ENCODE results near the gene NRXN3. TPM values are rescaled to one million over a fixed set of nuclear protein-coding genes. Genes with fewer than 3 reads are reported as not detected.

NRXN3 gene
- total and polyA plus RNA-seq, 2 of the 13 experiments (the other 11 are each of a cell fraction or from before 2014, with no cell fraction given), result 0.03 TPM; not detected in 1

DNA sequence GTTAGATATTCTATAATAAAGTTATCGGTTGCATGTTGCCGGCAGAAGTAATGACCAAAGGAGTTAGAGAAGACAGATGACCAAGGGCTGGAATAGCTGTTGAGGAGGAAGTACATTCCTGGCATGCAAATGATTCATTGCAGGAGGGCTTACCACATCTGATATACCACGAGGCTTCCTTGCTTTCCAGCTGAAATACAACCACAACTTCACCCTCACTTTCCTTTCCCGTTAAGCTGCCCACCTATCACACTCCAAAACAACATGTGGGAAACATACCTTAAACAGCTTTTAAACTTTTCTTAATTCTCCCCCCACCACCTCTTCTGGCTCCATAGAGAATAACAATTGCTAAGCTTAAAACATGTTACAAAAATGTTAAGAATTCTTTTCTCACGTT is 594.1 kb downstream of the NRXN3 start:
- ChIA-PET CTCF (ENCODE audit: low intra/inter-chr PET ratio, low total read pairs) (no interaction called here), POLR2A (no interaction called here)
- TF ChIP-seq ISL2 (CRISPR knock-in tag; IDR thresholded peaks at IDR 0.05) (no peak), ZNF546 (CRISPR knock-in tag; conservative IDR thresholded peaks at IDR 0.05) (no peak), MTA1 (CRISPR knock-in tag; IDR thresholded peaks at IDR 0.05; ENCODE audit: borderline replicate concordance) (no peak), ZNF317 (CRISPR knock-in tag; IDR thresholded peaks at IDR 0.05) (no peak), CHD4 (IDR thresholded peaks at IDR 0.05; ENCODE audit: borderline replicate concordance, low read length) (no peak), ZNF350 (CRISPR knock-in tag; IDR thresholded peaks at IDR 0.05; ENCODE audit: borderline replicate concordance, low read depth) (no peak), ZNF230 (CRISPR knock-in tag; IDR thresholded peaks at IDR 0.05) (no peak), SOX6 (IDR thresholded peaks at IDR 0.05) (no peak), SOX6 (CRISPR knock-in tag; IDR thresholded peaks at IDR 0.05) (no peak), ZNF724P (CRISPR knock-in tag; IDR thresholded peaks at IDR 0.05; ENCODE audit: borderline replicate concordance) (no peak), ATM (IDR thresholded peaks at IDR 0.05; ENCODE audit: borderline replicate concordance) (no peak)
- WGBS (ENCODE audit: low lambda C conversion rate), result 38% methylated on average over 5 of the region's 5 CpGs
- ATAC-seq (no peak), DNase-seq (ENCODE audit: low spot score) (no peak), FAIRE-seq (no peak)
- Histone ChIP-seq H3K27me3 (ENCODE audit: control insufficient read depth in 1 of 2, insufficient read depth in 2 of 2, low read length in 2 of 2) (no peaks in the 10 kb centered on the region), H4K20me1 (ENCODE audit: insufficient read depth, low read length) (no peaks in the 10 kb centered on the region), H3K4me1 (ENCODE audit: insufficient read depth, low read length) (no peaks in the 10 kb centered on the region), H2AFZ (ENCODE audit: low read length) (no peak overlapping the region), H3K4me2 (ENCODE audit: low read depth, low read length) (no peak overlapping the region), H3K79me2 (ENCODE audit: insufficient read depth, low read length) (no peaks in the 10 kb centered on the region), H3K4me3 (replicated peaks in 1 of 3; ENCODE audit: insufficient read depth in 1 of 3, low read depth in 2 of 3, low read length in 3 of 3) (no peak overlapping the region), H3K27ac (ENCODE audit: extremely low read length, insufficient read depth, low read length) (no peak overlapping the region), H3K9me3 (ENCODE audit: low read length) (no peaks in the 10 kb centered on the region), H3K36me3 (replicated peaks in 1 of 2; ENCODE audit: control insufficient read depth in 1 of 2, insufficient read depth in 2 of 2, low read length in 2 of 2) (no peaks in the 10 kb centered on the region), H3K9ac (ENCODE audit: insufficient read depth, low read depth, low read length) (no peak overlapping the region)
- intact Hi-C loops (cut with micrococcal nuclease; ENCODE audit: unreplicated experiment), result no loop called here
- in situ Hi-C loops (cut with HindIII; ENCODE audit: extremely low pct_ligation_motif_present, low pct_unique_long_range_greater_than_20kb), result no loop called here
- BruUV-seq (replicated peaks), result no TSS peak

DNA sequence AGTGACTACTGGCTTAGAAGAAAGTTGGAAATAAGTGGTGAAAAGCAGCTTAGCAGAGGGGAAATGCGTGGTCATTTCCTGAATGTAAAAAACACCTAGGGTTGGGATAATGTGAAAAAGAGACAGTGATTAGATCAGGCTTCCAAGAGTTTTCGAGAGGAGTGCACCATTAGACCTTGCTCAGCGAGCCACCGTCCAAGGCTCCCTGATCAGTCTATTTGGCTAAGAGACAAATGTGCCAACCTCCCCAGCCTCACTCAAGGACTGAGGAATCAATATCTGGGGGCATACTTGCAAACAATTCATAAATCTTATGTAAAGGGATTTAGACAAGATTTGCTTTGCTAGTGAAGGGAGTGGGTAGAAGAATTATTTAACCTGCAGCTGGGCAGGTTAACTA is 594.5 kb downstream of the NRXN3 start:
- no peaks in the 10 kb centered on the region for H3K9me3 ChIP-seq (ENCODE audit: low read length)
- 0% methylated on average over 4 of the region's 4 CpGs for WGBS (ENCODE audit: low lambda C conversion rate)
- in situ Hi-C loops (cut with HindIII; ENCODE audit: extremely low pct_ligation_motif_present, low pct_unique_long_range_greater_than_20kb) (no loop called here), intact Hi-C loops (cut with micrococcal nuclease; ENCODE audit: unreplicated experiment) (no loop called here)
- no peaks in the 10 kb centered on the region for H3K27me3 ChIP-seq (ENCODE audit: control insufficient read depth in 1 of 2, insufficient read depth in 2 of 2, low read length in 2 of 2)
- no peak for FAIRE-seq
- no peaks in the 10 kb centered on the region for H3K36me3 ChIP-seq (replicated peaks in 1 of 2; ENCODE audit: control insufficient read depth in 1 of 2, insufficient read depth in 2 of 2, low read length in 2 of 2)
- no peak for DNase-seq (ENCODE audit: low spot score)
- BruUV-seq (replicated peaks), result no TSS peak
- ChIA-PET CTCF (ENCODE audit: low intra/inter-chr PET ratio, low total read pairs) (no interaction called here), POLR2A (no interaction called here)
- H2AFZ ChIP-seq (ENCODE audit: low read length), result no peak overlapping the region
- no peaks in the 10 kb centered on the region for H4K20me1 ChIP-seq (ENCODE audit: insufficient read depth, low read length)
- H3K4me1 ChIP-seq (ENCODE audit: insufficient read depth, low read length), result no peaks in the 10 kb centered on the region
- no peak overlapping the region for H3K4me3 ChIP-seq (replicated peaks in 1 of 3; ENCODE audit: insufficient read depth in 1 of 3, low read depth in 2 of 3, low read length in 3 of 3)
- H3K79me2 ChIP-seq (ENCODE audit: insufficient read depth, low read length), result no peaks in the 10 kb centered on the region
- no peak overlapping the region for H3K9ac ChIP-seq (ENCODE audit: insufficient read depth, low read depth, low read length)
- no peak for ATAC-seq
- H3K27ac ChIP-seq (ENCODE audit: extremely low read length, insufficient read depth, low read length), result no peak overlapping the region
- H3K4me2 ChIP-seq (ENCODE audit: low read depth, low read length), result no peak overlapping the region
- no peak for TF ChIP-seq MAZ (IDR thresholded peaks at IDR 0.05; ENCODE audit: borderline replicate concordance, low read depth, low read length)
- no peak for TF ChIP-seq MAZ (CRISPR knock-in tag; IDR thresholded peaks at IDR 0.05; ENCODE audit: low read depth)
- TF ChIP-seq, protein P1, sequence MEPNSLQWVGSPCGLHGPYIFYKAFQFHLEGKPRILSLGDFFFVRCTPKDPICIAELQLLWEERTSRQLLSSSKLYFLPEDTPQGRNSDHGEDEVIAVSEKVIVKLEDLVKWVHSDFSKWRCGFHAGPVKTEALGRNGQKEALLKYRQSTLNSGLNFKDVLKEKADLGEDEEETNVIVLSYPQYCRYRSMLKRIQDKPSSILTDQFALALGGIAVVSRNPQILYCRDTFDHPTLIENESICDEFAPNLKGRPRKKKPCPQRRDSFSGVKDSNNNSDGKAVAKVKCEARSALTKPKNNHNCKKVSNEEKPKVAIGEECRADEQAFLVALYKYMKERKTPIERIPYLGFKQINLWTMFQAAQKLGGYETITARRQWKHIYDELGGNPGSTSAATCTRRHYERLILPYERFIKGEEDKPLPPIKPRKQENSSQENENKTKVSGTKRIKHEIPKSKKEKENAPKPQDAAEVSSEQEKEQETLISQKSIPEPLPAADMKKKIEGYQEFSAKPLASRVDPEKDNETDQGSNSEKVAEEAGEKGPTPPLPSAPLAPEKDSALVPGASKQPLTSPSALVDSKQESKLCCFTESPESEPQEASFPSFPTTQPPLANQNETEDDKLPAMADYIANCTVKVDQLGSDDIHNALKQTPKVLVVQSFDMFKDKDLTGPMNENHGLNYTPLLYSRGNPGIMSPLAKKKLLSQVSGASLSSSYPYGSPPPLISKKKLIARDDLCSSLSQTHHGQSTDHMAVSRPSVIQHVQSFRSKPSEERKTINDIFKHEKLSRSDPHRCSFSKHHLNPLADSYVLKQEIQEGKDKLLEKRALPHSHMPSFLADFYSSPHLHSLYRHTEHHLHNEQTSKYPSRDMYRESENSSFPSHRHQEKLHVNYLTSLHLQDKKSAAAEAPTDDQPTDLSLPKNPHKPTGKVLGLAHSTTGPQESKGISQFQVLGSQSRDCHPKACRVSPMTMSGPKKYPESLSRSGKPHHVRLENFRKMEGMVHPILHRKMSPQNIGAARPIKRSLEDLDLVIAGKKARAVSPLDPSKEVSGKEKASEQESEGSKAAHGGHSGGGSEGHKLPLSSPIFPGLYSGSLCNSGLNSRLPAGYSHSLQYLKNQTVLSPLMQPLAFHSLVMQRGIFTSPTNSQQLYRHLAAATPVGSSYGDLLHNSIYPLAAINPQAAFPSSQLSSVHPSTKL (CRISPR knock-in tag; IDR thresholded peaks at IDR 0.05), result no peak
- TF ChIP-seq ZNF564 (CRISPR knock-in tag; IDR thresholded peaks at IDR 0.05), result no peak
- TF ChIP-seq, protein P2, sequence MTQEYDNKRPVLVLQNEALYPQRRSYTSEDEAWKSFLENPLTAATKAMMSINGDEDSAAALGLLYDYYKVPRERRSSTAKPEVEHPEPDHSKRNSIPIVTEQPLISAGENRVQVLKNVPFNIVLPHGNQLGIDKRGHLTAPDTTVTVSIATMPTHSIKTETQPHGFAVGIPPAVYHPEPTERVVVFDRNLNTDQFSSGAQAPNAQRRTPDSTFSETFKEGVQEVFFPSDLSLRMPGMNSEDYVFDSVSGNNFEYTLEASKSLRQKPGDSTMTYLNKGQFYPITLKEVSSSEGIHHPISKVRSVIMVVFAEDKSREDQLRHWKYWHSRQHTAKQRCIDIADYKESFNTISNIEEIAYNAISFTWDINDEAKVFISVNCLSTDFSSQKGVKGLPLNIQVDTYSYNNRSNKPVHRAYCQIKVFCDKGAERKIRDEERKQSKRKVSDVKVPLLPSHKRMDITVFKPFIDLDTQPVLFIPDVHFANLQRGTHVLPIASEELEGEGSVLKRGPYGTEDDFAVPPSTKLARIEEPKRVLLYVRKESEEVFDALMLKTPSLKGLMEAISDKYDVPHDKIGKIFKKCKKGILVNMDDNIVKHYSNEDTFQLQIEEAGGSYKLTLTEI (CRISPR knock-in tag; conservative IDR thresholded peaks at IDR 0.05), result no peak

Measured in HepG2 (cell line).